ENCODE data around the gene TTC19. TPM values are rescaled to one million over a fixed set of nuclear protein-coding genes. Genes with fewer than 3 reads are reported as not detected.

The TTC19 gene
- total RNA-seq, 1 experiment from 2014 or later, result 20.1 TPM

Other genes with a start within 250 kb of the TTC19 start
- 29.3 and 32.1 TPM in 2 replicates for gene ADORA2B, start 54.7 kb upstream of the TTC19 start, total RNA-seq (2014; rRNA removed; shearing (Covaris generic))
- gene ZSWIM7, start 120 bp upstream of the TTC19 start, total RNA-seq (2014; rRNA removed; shearing (Covaris generic)), result 8.8 and 17.4 TPM in 2 replicates
- gene NCOR1, start 215.7 kb downstream of the TTC19 start, total RNA-seq (2014; rRNA removed; shearing (Covaris generic)), result 30.2 and 35.7 TPM in 2 replicates
- gene PIGL, start 217.4 kb downstream of the TTC19 start, total RNA-seq (2014; rRNA removed; shearing (Covaris generic)), result 11.9 and 14.9 TPM in 2 replicates